IPS-15b (cell line): ENCODE measurements around the gene MRC1.

ENCODE experiments used
- H3K27me3 ChIP-seq: one replicate; pipeline ENCODE4 v1.6.1; 2013; ENCODE audit warnings: low read length; ENCODE audit not compliant: control insufficient read depth, insufficient read depth
- H3K36me3 ChIP-seq: one replicate; pipeline ENCODE4 v1.6.1; 2013; ENCODE audit warnings: low read length; ENCODE audit not compliant: control insufficient read depth, insufficient read depth
- H3K4me1 ChIP-seq: one replicate; pipeline ENCODE4 v1.6.1; 2013; ENCODE audit warnings: mild to moderate bottlenecking, low read length; ENCODE audit not compliant: control insufficient read depth, insufficient read depth
- H3K4me3 ChIP-seq: one replicate; pipeline ENCODE4 v1.5.1; 2013; ENCODE audit warnings: low read depth, low read length
- H3K9ac ChIP-seq: one replicate; pipeline ENCODE4 v1.6.1; 2013; ENCODE audit warnings: low read depth, mild to moderate bottlenecking, low read length
- H3K9me3 ChIP-seq: one replicate; pipeline ENCODE4 v1.6.1; 2013; ENCODE audit warnings: mild to moderate bottlenecking, low read length; ENCODE audit not compliant: control insufficient read depth, insufficient read depth

Gene MRC1

GRCh38 chr10:17784688-17785087, 24.5 kb upstream of the MRC1 start:
- Histone ChIP-seq H3K4me1 (no peaks in the 10 kb centered on the region), H3K4me3 (no peak overlapping the region), H3K27me3 (no peaks in the 10 kb centered on the region), H3K36me3 (no peaks in the 10 kb centered on the region), H3K9me3 (no peaks in the 10 kb centered on the region), H3K9ac (no peak overlapping the region)

GRCh38 chr10:17785276-17785930, 23.7 kb upstream of the MRC1 start:
- H3K36me3 ChIP-seq, result no peaks in the 10 kb centered on the region
- H3K4me3 ChIP-seq, result no peak overlapping the region
- H3K9ac ChIP-seq, result no peak overlapping the region
- no peaks in the 10 kb centered on the region for H3K9me3 ChIP-seq
- H3K27me3 ChIP-seq, result no peaks in the 10 kb centered on the region
- no peaks in the 10 kb centered on the region for H3K4me1 ChIP-seq

GRCh38 chr10:17787087-17787961, 21.8 kb upstream of the MRC1 start:
- Histone ChIP-seq H3K9ac (no peak overlapping the region), H3K27me3 (no peaks in the 10 kb centered on the region), H3K4me1 (no peaks in the 10 kb centered on the region), H3K9me3 (no peaks in the 10 kb centered on the region), H3K4me3 (no peak overlapping the region), H3K36me3 (no peaks in the 10 kb centered on the region)

GRCh38 chr10:17788646-17789045, 20.5 kb upstream of the MRC1 start:
- H3K4me3 ChIP-seq, result no peak overlapping the region
- no peak overlapping the region for H3K9ac ChIP-seq
- no peaks in the 10 kb centered on the region for H3K4me1 ChIP-seq
- H3K9me3 ChIP-seq, result no peaks in the 10 kb centered on the region
- no peaks in the 10 kb centered on the region for H3K36me3 ChIP-seq
- no peaks in the 10 kb centered on the region for H3K27me3 ChIP-seq

GRCh38 chr10:17789396-17789795, 19.8 kb upstream of the MRC1 start:
- Histone ChIP-seq H3K4me3 (no peak overlapping the region), H3K4me1 (no peaks in the 10 kb centered on the region), H3K9me3 (no peaks in the 10 kb centered on the region), H3K27me3 (no peaks in the 10 kb centered on the region), H3K36me3 (no peaks in the 10 kb centered on the region), H3K9ac (no peak overlapping the region)

- no peaks in the 10 kb centered on the region for H3K9me3 ChIP-seq
- no peak overlapping the region for H3K4me3 ChIP-seq
- no peak overlapping the region for H3K9ac ChIP-seq
- no peaks in the 10 kb centered on the region for H3K27me3 ChIP-seq
- no peaks in the 10 kb centered on the region for H3K4me1 ChIP-seq
- H3K36me3 ChIP-seq, result no peaks in the 10 kb centered on the region
Observed at GRCh38 chr10:17790651-17791050, 18.5 kb upstream of the MRC1 start.

- H3K4me1 ChIP-seq, result no peaks in the 10 kb centered on the region
- H3K4me3 ChIP-seq, result no peak overlapping the region
- no peaks in the 10 kb centered on the region for H3K27me3 ChIP-seq
- no peaks in the 10 kb centered on the region for H3K36me3 ChIP-seq
- no peak overlapping the region for H3K9ac ChIP-seq
- H3K9me3 ChIP-seq, result no peaks in the 10 kb centered on the region
Observed at GRCh38 chr10:17792991-17793390, 16.2 kb upstream of the MRC1 start.

GRCh38 chr10:17793823-17794644, 15.1 kb upstream of the MRC1 start:
- H3K4me3 ChIP-seq, result no peak overlapping the region
- H3K27me3 ChIP-seq, result no peaks in the 10 kb centered on the region
- no peak overlapping the region for H3K9ac ChIP-seq
- no peaks in the 10 kb centered on the region for H3K9me3 ChIP-seq
- no peaks in the 10 kb centered on the region for H3K36me3 ChIP-seq
- H3K4me1 ChIP-seq, result no peaks in the 10 kb centered on the region

GRCh38 chr10:17795083-17795482, 14.1 kb upstream of the MRC1 start:
- no peaks in the 10 kb centered on the region for H3K27me3 ChIP-seq
- no peaks in the 10 kb centered on the region for H3K4me1 ChIP-seq
- H3K4me3 ChIP-seq, result no peak overlapping the region
- no peak overlapping the region for H3K9ac ChIP-seq
- no peaks in the 10 kb centered on the region for H3K9me3 ChIP-seq
- H3K36me3 ChIP-seq, result no peaks in the 10 kb centered on the region

GRCh38 chr10:17795813-17796594, 13.1 kb upstream of the MRC1 start:
- Histone ChIP-seq H3K36me3 (no peaks in the 10 kb centered on the region), H3K4me3 (no peak overlapping the region), H3K9ac (no peak overlapping the region)

GRCh38 chr10:17801507-17801906, 7.6 kb upstream of the MRC1 start:
- Histone ChIP-seq H3K4me1 (no peaks in the 10 kb centered on the region), H3K9me3 (no peaks in the 10 kb centered on the region), H3K36me3 (no peaks in the 10 kb centered on the region), H3K9ac (no peak overlapping the region), H3K27me3 (no peaks in the 10 kb centered on the region), H3K4me3 (no peak overlapping the region)

More at GRCh38 chr10:17795813-17796594, 13.1 kb upstream of the MRC1 start:
- Histone ChIP-seq H3K9me3 (no peaks in the 10 kb centered on the region), H3K27me3 (no peaks in the 10 kb centered on the region), H3K4me1 (no peaks in the 10 kb centered on the region)
